Raji (cell line): ENCODE results near the gene RXRA.

ENCODE experiments used
- POLR2A ChIP-seq: IDR thresholded peaks from 2 replicates; pipeline ENCODE4 v1.6.1; 2011; ENCODE audit warnings: low read depth, low read length, control low read depth; ENCODE audit not compliant: insufficient read depth

The RXRA gene

GRCh38 chr9:134346151-134346550 lies 19.9 kb downstream of the RXRA start:
- TF ChIP-seq POLR2A: no peak

GRCh38 chr9:134346840-134347583 lies 20.8 kb downstream of the RXRA start:
- no peak for TF ChIP-seq POLR2A

GRCh38 chr9:134347996-134348395 lies 21.7 kb downstream of the RXRA start:
- no peak for TF ChIP-seq POLR2A

- no peak for TF ChIP-seq POLR2A
Observed at GRCh38 chr9:134348404-134349155, 22.3 kb downstream of the RXRA start.

GRCh38 chr9:134349936-134350335 lies 23.7 kb downstream of the RXRA start:
- no peak for TF ChIP-seq POLR2A

GRCh38 chr9:134350416-134350994 lies 24.2 kb downstream of the RXRA start:
- no peak for TF ChIP-seq POLR2A

- no peak for TF ChIP-seq POLR2A
Observed at GRCh38 chr9:134351606-134352176, 25.4 kb downstream of the RXRA start.

GRCh38 chr9:134352247-134352933 lies 26.1 kb downstream of the RXRA start:
- no peak for TF ChIP-seq POLR2A

- TF ChIP-seq POLR2A: no peak
Observed at GRCh38 chr9:134353539-134353938, 27.3 kb downstream of the RXRA start.

GRCh38 chr9:134355158-134355557 lies 28.9 kb downstream of the RXRA start:
- TF ChIP-seq POLR2A: no peak

GRCh38 chr9:134355561-134356279 lies 29.5 kb downstream of the RXRA start:
- no peak for TF ChIP-seq POLR2A

GRCh38 chr9:134356496-134357470 lies 30.5 kb downstream of the RXRA start:
- no peak for TF ChIP-seq POLR2A

- TF ChIP-seq POLR2A: no peak
Observed at GRCh38 chr9:134357631-134358025, 31.4 kb downstream of the RXRA start.

- no peak for TF ChIP-seq POLR2A
Observed at GRCh38 chr9:134358026-134358661, 31.9 kb downstream of the RXRA start.
